IPS-18a (cell line): ENCODE measurements around the gene CASD1.

Experiments used
- H3K27ac ChIP-seq: one replicate; pipeline ENCODE4 v1.5.1; 2013; ENCODE audit warnings: low read length
- H3K27me3 ChIP-seq: one replicate; pipeline ENCODE4 v1.6.1; 2013; ENCODE audit warnings: mild to moderate bottlenecking, low read length; ENCODE audit not compliant: control insufficient read depth, insufficient read depth
- H3K36me3 ChIP-seq: one replicate; pipeline ENCODE4 v1.6.1; 2013; ENCODE audit warnings: low read depth, low read length; ENCODE audit not compliant: control insufficient read depth
- H3K4me1 ChIP-seq: one replicate; pipeline ENCODE4 v1.6.1; 2013; ENCODE audit warnings: low read depth, low read length; ENCODE audit not compliant: control insufficient read depth
- H3K4me3 ChIP-seq: one replicate; pipeline ENCODE4 v1.5.1; 2013; ENCODE audit warnings: low read length
- H3K9ac ChIP-seq: one replicate; pipeline ENCODE4 v1.6.1; 2013; ENCODE audit warnings: mild to moderate bottlenecking, low read length, moderate library complexity
- H3K9me3 ChIP-seq: one replicate; pipeline ENCODE4 v1.6.1; 2013; ENCODE audit warnings: low read depth, low read length; ENCODE audit not compliant: control insufficient read depth

The CASD1 gene

DNA sequence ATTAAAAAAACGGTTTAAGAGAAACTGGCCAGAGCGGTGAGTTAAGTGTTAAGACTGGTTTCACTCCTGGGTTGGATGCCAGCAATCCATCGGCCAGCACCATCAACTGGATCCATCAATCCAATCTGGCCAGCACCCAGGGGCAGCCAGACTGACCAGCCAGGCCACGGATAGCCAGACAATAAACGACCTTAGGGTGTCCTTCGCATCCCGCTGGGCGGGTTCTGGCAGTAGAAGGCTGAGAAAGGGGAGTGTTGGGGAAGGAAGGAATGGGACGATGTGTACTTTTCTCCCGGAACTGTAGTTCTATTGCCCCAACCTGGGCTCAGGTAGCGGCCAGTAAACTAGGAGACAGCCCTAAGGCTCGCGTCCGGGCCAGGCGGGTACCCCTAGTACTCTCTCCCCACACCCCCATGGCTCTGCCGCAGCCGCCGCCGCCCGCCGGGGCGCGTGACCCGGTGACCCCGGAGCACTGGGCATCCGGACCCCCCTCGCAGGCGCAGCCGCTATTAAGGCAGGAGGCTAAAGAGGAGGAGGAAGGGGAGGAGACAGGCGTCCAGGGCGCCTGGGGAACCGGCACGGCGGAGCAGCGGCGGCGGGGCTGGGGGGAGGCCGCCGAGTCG lies at the start of gene CASD1:
CASD1 (plus strand) TSS at position 546 of the 623 bp plus-strand sequence. CDS start 276 bp downstream, outside the sequence.
- Histone ChIP-seq H3K4me3 (peak within 1 kb of the TSS; percentile 82), H3K36me3 (no peaks in the 10 kb centered on the region), H3K9me3 (no peaks in the 10 kb centered on the region), H3K4me1 (peaks cover 27% of the 10 kb centered on the region), H3K27me3 (no peaks in the 10 kb centered on the region), H3K27ac (peak within 1 kb of the TSS; percentile 92), H3K9ac (peak within 1 kb of the TSS; percentile 93)

DNA sequence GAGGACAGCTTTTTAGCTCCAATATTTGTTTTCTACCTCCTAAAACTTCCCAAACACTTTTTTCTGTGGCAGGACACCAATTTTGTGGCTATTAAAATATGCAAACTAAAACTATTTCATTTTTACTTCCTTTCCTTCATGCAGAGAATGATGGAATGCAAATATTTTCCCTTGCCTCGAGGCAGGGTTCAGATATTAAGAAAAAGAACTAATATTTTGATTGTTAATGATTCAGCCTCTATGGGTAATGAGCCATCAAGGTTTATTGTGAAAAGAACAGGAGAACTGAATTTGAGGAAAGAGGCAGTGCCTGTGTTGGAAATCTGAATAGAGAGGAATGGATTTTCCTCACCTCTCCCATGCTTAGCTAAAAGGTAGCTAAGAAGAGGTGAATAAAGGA lies 43.1 kb upstream of the CASD1 start:
- no peaks in the 10 kb centered on the region for H3K27me3 ChIP-seq
- no peak overlapping the region for H3K9ac ChIP-seq
- no peaks in the 10 kb centered on the region for H3K4me1 ChIP-seq
- no peak overlapping the region for H3K27ac ChIP-seq
- H3K9me3 ChIP-seq: no peaks in the 10 kb centered on the region
- H3K36me3 ChIP-seq: no peaks in the 10 kb centered on the region
- H3K4me3 ChIP-seq: no peak overlapping the region

DNA sequence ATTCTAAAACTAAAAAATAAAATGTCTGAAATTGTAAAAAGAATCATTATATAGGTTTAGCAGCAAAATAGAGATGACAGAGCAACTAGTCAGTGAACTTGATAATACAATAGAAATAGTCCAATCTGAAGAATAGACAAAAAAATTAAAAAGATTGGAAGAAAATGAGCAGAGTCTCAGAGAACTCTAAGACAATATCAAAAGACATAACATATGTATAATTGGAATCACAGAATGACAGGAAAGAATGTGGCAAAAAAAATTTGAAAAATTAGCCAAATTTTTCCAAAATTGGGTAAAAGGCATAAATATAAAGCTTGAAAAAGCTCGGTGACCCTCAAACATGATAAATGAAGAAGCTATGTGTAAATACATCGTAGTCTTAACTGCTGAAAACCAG lies 38.0 kb upstream of the CASD1 start:
- H3K9me3 ChIP-seq: no peaks in the 10 kb centered on the region
- no peak overlapping the region for H3K9ac ChIP-seq
- no peaks in the 10 kb centered on the region for H3K4me1 ChIP-seq
- no peak overlapping the region for H3K4me3 ChIP-seq
- no peak overlapping the region for H3K27ac ChIP-seq
- no peaks in the 10 kb centered on the region for H3K27me3 ChIP-seq
- no peaks in the 10 kb centered on the region for H3K36me3 ChIP-seq

DNA sequence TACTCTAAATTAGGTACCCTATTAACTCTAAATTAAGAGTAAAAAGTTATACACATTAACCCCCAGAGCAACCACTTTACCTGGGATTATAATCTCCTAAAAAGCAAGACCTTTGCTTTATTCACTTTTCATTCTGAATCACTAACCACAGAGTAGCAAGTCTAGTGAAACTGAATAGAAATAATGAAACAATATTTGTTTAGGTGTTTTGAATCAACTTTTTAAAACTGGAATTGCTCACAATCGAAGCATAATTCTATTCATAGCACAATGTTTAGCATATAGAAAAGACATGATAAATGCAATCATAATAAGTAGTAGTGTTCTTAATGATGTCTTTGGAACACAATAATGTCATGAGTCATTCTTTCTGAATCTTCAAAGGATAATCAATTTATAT lies 37.0 kb upstream of the CASD1 start:
- H3K27ac ChIP-seq: no peak overlapping the region
- no peak overlapping the region for H3K4me3 ChIP-seq

DNA sequence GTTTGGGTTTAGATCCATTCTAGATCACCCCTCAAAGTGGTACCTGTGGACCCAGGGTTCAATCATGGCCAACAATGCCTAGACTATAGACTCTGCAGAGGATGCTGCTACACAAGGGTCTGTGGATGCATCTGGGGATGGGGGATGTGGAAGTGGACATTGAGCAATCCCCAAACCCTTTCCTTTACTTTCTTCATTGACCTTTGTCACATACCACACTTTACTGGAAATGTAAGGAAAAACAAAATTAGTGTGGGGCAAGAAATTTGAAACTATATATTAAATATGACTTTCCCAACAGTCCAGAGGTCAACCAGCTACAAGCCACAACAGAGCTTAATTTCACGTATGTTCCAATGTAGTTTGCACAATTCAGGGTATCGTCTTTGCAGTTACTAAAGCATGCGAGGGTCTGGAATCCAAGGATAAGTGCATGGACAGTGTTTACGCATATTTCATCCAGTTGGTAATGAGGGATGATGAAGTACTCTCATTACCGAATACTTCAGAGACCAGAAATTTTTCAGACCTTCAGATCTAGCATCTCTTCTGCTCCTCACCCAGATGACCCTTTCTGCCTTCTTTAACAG lies 33.3 kb upstream of the CASD1 start:
- Histone ChIP-seq H3K27ac (no peak overlapping the region), H3K27me3 (no peaks in the 10 kb centered on the region), H3K9ac (no peak overlapping the region), H3K9me3 (no peaks in the 10 kb centered on the region), H3K4me1 (no peaks in the 10 kb centered on the region), H3K4me3 (no peak overlapping the region), H3K36me3 (no peaks in the 10 kb centered on the region)

More for the DNA sequence above, 37.0 kb upstream of the CASD1 start:
- Histone ChIP-seq H3K9ac (no peak overlapping the region), H3K36me3 (no peaks in the 10 kb centered on the region), H3K9me3 (no peaks in the 10 kb centered on the region), H3K4me1 (no peaks in the 10 kb centered on the region), H3K27me3 (no peaks in the 10 kb centered on the region)

DNA sequence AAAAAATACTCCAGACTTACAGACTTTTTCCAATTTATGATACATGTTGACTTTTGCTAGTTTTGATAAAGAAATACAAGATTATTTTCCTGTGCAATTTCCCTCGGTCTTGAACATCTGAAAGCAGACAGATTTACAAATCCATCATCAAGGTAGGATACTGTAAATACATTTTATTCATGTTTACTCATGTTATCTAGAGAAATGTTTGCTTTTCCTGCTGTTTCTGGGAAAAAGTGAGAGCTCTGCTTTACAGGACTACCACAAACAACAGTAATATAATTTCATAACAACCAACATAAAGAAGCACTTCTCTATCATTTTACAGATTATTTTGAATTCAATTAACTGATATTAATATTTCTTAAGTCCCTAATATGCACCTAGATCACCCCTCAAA lies 31.7 kb upstream of the CASD1 start:
- H3K4me3 ChIP-seq: no peak overlapping the region
- no peaks in the 10 kb centered on the region for H3K27me3 ChIP-seq
- H3K27ac ChIP-seq: no peak overlapping the region
- H3K4me1 ChIP-seq: no peaks in the 10 kb centered on the region
- H3K9ac ChIP-seq: no peak overlapping the region
- H3K9me3 ChIP-seq: no peaks in the 10 kb centered on the region
- no peaks in the 10 kb centered on the region for H3K36me3 ChIP-seq

DNA sequence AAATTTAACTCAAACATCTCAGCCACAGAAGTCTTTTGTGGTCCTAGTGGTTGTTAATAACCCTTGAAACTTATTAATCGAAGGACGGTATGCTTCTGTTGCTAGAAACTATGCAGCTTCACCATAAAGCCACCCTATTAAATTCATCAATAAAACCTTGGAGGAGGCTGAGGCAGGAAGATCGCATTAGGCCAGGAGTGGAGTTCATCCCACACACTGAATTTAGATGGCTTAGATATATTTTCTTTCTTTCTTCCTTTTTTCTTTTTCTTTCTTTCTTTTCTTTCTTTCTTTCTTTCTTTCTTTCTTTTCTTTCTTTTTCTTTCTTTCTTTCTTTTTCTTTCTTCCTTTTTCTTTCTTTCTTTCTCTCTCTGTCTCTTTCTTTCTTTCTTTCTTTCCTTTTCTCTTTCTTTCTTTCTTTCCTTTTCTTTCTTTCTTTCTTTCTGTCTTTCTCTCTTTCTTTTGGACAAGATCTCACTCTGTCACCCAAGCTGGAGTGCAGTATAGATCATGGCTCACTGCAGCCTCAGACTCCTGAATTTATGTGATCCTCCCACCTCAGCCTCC lies 30.9 kb upstream of the CASD1 start:
- H3K4me1 ChIP-seq: no peaks in the 10 kb centered on the region
- H3K36me3 ChIP-seq: no peaks in the 10 kb centered on the region
- H3K9ac ChIP-seq: no peak overlapping the region
- H3K9me3 ChIP-seq: no peaks in the 10 kb centered on the region
- H3K4me3 ChIP-seq: no peak overlapping the region
- no peaks in the 10 kb centered on the region for H3K27me3 ChIP-seq
- no peak overlapping the region for H3K27ac ChIP-seq

DNA sequence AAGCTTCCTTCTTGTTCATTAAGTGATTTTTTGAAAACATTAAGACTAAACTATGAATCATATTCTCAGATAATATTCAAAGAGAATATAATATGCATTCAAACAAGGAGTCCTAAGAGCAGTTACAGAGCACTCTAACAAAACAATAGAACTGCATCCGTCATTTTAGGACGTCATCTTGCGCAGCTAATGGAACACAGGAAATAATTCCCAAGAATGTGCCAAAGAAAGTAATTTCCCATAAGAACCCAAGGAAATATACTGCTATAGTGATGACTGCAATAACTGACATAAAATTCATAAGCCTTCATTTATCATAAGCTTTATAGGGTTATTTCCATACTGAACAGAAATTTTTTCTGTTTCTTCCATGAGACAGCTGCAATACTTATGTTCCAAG lies 28.3 kb upstream of the CASD1 start:
- no peaks in the 10 kb centered on the region for H3K4me1 ChIP-seq
- H3K9ac ChIP-seq: no peak overlapping the region
- H3K27me3 ChIP-seq: no peaks in the 10 kb centered on the region
- H3K4me3 ChIP-seq: no peak overlapping the region
- H3K27ac ChIP-seq: no peak overlapping the region
- H3K9me3 ChIP-seq: no peaks in the 10 kb centered on the region
- no peaks in the 10 kb centered on the region for H3K36me3 ChIP-seq

DNA sequence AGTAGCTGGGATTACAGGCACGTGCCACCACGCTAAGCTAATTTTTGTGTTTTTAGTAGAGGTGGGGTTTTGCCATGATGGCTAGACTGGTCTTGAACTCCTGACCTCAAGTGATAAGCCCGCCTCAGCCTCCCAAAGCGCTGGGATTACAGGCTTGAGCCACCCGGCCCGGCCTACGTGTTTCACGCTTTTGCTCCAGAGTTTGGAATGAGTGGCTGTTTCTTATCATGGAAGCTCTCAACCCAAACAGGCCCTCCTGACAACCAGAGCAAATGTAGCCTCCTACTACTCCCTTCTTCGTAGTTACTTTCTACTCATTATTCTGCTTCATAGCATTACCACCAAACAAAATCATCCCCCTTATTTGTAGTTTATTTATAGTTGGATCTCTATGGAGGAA lies 26.8 kb upstream of the CASD1 start:
- no peaks in the 10 kb centered on the region for H3K4me1 ChIP-seq
- no peaks in the 10 kb centered on the region for H3K36me3 ChIP-seq
- no peak overlapping the region for H3K4me3 ChIP-seq
- no peaks in the 10 kb centered on the region for H3K9me3 ChIP-seq
- H3K27ac ChIP-seq: no peak overlapping the region
- no peak overlapping the region for H3K9ac ChIP-seq
- no peaks in the 10 kb centered on the region for H3K27me3 ChIP-seq

DNA sequence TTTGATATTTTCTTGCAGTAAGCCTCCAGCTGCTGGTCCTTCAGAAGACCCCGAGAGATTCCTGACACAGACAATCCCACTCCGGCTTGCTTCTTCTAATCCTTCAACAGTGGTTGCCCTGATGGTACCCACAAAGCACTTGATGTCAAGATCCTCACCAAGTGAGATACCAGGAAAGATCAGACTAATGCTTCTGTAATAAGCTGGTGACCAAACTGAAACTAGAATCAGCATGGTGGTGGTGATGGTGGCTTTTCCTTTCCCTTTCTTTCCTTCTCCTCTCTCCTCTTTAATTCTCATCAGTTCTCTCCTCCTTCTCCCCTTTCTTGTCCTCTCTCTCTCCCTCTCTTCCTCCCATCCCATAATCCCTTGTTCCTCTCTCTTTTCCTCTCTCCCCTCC lies 25.8 kb upstream of the CASD1 start:
- Histone ChIP-seq H3K36me3 (no peaks in the 10 kb centered on the region), H3K4me3 (no peak overlapping the region), H3K27ac (no peak overlapping the region), H3K9ac (no peak overlapping the region), H3K4me1 (no peaks in the 10 kb centered on the region), H3K9me3 (no peaks in the 10 kb centered on the region), H3K27me3 (no peaks in the 10 kb centered on the region)

DNA sequence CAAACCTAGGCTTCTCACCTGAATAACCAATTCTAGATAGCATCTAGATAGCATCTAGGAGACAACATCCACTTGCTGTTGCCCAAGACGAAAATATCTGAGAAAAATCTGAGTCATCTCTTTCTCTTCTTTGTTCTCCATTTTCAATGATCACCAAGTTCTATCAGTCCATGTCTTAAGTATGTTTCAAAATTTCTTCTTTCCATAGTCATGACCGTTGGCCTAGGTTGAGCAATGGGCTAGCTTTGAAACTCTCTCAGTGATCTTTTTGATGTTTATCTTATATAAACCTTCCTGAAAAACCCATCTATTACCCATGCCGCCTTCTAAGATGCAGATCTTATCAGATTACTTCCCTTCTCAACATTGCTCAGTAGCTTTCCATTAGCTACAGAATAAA lies 23.4 kb upstream of the CASD1 start:
- H3K9me3 ChIP-seq: no peaks in the 10 kb centered on the region
- no peak overlapping the region for H3K4me3 ChIP-seq
- no peak overlapping the region for H3K27ac ChIP-seq
- H3K27me3 ChIP-seq: no peaks in the 10 kb centered on the region
- no peaks in the 10 kb centered on the region for H3K36me3 ChIP-seq
- no peak overlapping the region for H3K9ac ChIP-seq
- H3K4me1 ChIP-seq: no peaks in the 10 kb centered on the region

DNA sequence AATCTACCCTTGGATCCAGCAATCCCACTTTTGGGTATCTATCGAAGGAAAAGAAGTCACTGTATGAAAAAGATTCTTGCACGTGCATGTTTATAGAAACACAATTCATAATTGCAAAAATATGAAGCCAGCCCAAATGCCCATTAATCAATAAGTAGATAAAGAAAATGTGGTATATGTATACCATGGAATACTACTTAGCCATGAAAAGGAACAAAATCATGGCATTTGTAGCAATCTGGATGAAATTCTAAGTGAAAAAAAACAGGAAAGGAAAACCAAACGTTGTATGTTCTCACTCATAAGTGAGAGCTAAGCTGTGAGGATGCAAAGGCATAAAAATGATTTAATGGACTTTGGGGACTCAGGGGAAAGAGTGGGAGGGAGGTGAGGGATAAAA lies 18.2 kb upstream of the CASD1 start:
- Histone ChIP-seq H3K9me3 (no peaks in the 10 kb centered on the region), H3K4me3 (no peak overlapping the region)

More for the DNA sequence above, 18.2 kb upstream of the CASD1 start:
- Histone ChIP-seq H3K4me1 (no peaks in the 10 kb centered on the region), H3K9ac (no peak overlapping the region), H3K27me3 (no peaks in the 10 kb centered on the region), H3K36me3 (no peaks in the 10 kb centered on the region), H3K27ac (no peak overlapping the region)
